ENCODE results near the gene JARID2.

- TF ChIP-seq CTCF (IDR thresholded peaks at IDR 0.05): no peak
- no peak for TF ChIP-seq POLR2A (IDR thresholded peaks at IDR 0.05)
These were observed 188.4 kb downstream of the JARID2 start for GRCh38 chr6:15434263-15434662.

All from heart left ventricle (tissue), 13 donors.